ENCODE measurements around the gene EME2. TPM values are rescaled to one million over a fixed set of nuclear protein-coding genes. Genes with fewer than 3 reads are reported as not detected.

Gene EME2
- total and polyA plus RNA-seq, 2 donors from 2014 or later = 5.1 to 23.8 TPM

GRCh38 chr16:1771864-1772361 is 697 bp upstream of the EME2 start:
- no peak for FAIRE-seq
- no peak for DNase-seq
- H3K4me3 ChIP-seq (ENCODE audit: low read length in 3 of 3) = peak overlapping the region; percentile 58 to 81 (median 76)
- peaks cover 0 to 5% (median 4%) of the 10 kb centered on the region in 3 donors for H3K36me3 ChIP-seq (ENCODE audit: control insufficient read depth in 2 of 3, insufficient read depth in 3 of 3, low read length in 3 of 3)
- H3K9me3 ChIP-seq (ENCODE audit: control insufficient read depth in 2 of 3, insufficient read depth in 1 of 3, low read length in 3 of 3) = no peaks in the 10 kb centered on the region
- intact Hi-C loops (cut with DNase I) = no loop called here
- no peak for TF ChIP-seq CTCF (IDR thresholded peaks at IDR 0.05; ENCODE audit: borderline replicate concordance, extremely low read depth, insufficient read depth)
- H3K4me1 ChIP-seq (ENCODE audit: control insufficient read depth in 2 of 3, insufficient read depth in 2 of 3, low read depth in 1 of 3, low read length in 3 of 3) = peaks cover 0 to 24% (median 6%) of the 10 kb centered on the region in 3 donors
- H3K9ac ChIP-seq (ENCODE audit: low read length in 3 of 3) = peak overlapping the region; percentile 22 to 55 (median 39)
- H3K27ac ChIP-seq (ENCODE audit: low read depth in 2 of 2, low read length in 2 of 2) = no peak overlapping the region
- no peaks in the 10 kb centered on the region for H3K27me3 ChIP-seq (ENCODE audit: control insufficient read depth, insufficient read depth, low read length)

GRCh38 chr16:1772908-1773702 is 495 bp downstream of the EME2 start, which contains the start of gene MRPS34:
TSS of gene MRPS34 (minus strand) at chr16:1773134. CDS start at chr16:1773119, 15 bp downstream.
- FAIRE-seq (no peak), DNase-seq (peak; percentile 88 to 95 (median 92))
- Histone ChIP-seq H3K27ac (ENCODE audit: low read depth in 2 of 2, low read length in 2 of 2) (peak within 1 kb of the TSS; percentile 85), H3K4me3 (ENCODE audit: low read length in 3 of 3) (peak within 1 kb of the TSS; percentile 58 to 81 (median 76)), H3K9ac (ENCODE audit: low read length in 3 of 3) (peak within 1 kb of the TSS; percentile 39 to 55 (median 55)), H3K9me3 (ENCODE audit: control insufficient read depth in 2 of 3, insufficient read depth in 1 of 3, low read length in 3 of 3) (no peaks in the 10 kb centered on the region), H3K4me1 (ENCODE audit: control insufficient read depth in 2 of 3, insufficient read depth in 2 of 3, low read depth in 1 of 3, low read length in 3 of 3) (peaks cover 0 to 24% (median 6%) of the 10 kb centered on the region in 3 donors), H3K36me3 (ENCODE audit: control insufficient read depth in 2 of 3, insufficient read depth in 3 of 3, low read length in 3 of 3) (peaks cover 0 to 4% (median 4%) of the 10 kb centered on the region in 3 donors), H3K27me3 (ENCODE audit: control insufficient read depth, insufficient read depth, low read length) (no peaks in the 10 kb centered on the region)
- intact Hi-C loops (cut with DNase I) = no loop called here
- peak; percentile 69 for TF ChIP-seq CTCF (IDR thresholded peaks at IDR 0.05; ENCODE audit: borderline replicate concordance, extremely low read depth, insufficient read depth)

- peak in 1 of 5 donors; percentile 21 for DNase-seq
- intact Hi-C loops (cut with DNase I) = no loop called here
- Histone ChIP-seq H3K9ac (ENCODE audit: low read length in 3 of 3) (peak overlapping the region in 2 of 3 donors; percentile 55), H3K27ac (ENCODE audit: low read depth in 2 of 2, low read length in 2 of 2) (peak overlapping the region; percentile 32 to 85), H3K4me3 (ENCODE audit: low read length in 3 of 3) (peak overlapping the region; percentile 58 to 81 (median 76)), H3K27me3 (ENCODE audit: control insufficient read depth, insufficient read depth, low read length) (no peaks in the 10 kb centered on the region), H3K4me1 (ENCODE audit: control insufficient read depth in 2 of 3, insufficient read depth in 2 of 3, low read depth in 1 of 3, low read length in 3 of 3) (peaks cover 0 to 24% (median 6%) of the 10 kb centered on the region in 3 donors), H3K36me3 (ENCODE audit: control insufficient read depth in 2 of 3, insufficient read depth in 3 of 3, low read length in 3 of 3) (peaks cover 0 to 4% (median 4%) of the 10 kb centered on the region in 3 donors), H3K9me3 (ENCODE audit: control insufficient read depth in 2 of 3, insufficient read depth in 1 of 3, low read length in 3 of 3) (no peaks in the 10 kb centered on the region)
- no peak for TF ChIP-seq CTCF (IDR thresholded peaks at IDR 0.05; ENCODE audit: borderline replicate concordance, extremely low read depth, insufficient read depth)
- no peak for FAIRE-seq
Measured at GRCh38 chr16:1773703-1774447, 1.3 kb downstream of the EME2 start.

Data from kidney (tissue), 14 donors.